T-helper 1 cell treated with Interleukin-12 subunit alpha and Interleukin-12 subunit beta and Interleukin-4 antibody, amounts not matched to agents 30 μg/mL and 1 μg/mL, for 36 hours (primary cell): ENCODE results near the gene MAST4.

Experiments
- H3K27ac Mint-ChIP-seq: one replicate; pipeline ENCODE4 v1.8.0; 2021; ENCODE audit warnings: mild to moderate bottlenecking, mixed read lengths
- H3K27me3 Mint-ChIP-seq: one replicate; pipeline ENCODE4 v1.8.0; 2021; ENCODE audit warnings: low read depth, mixed read lengths
- H3K36me3 Mint-ChIP-seq: one replicate; pipeline ENCODE4 v1.8.0; 2021; ENCODE audit warnings: low read depth, mixed read lengths
- H3K4me1 Mint-ChIP-seq: one replicate; pipeline ENCODE4 v1.8.0; 2021; ENCODE audit warnings: low read depth, mixed read lengths
- H3K4me3 Mint-ChIP-seq: one replicate; pipeline ENCODE4 v1.8.0; 2021; ENCODE audit warnings: mild to moderate bottlenecking, moderate library complexity, mixed read lengths
- H3K9me3 Mint-ChIP-seq: one replicate; pipeline ENCODE4 v1.8.0; 2021; ENCODE audit warnings: mixed read lengths

MAST4 gene

DNA sequence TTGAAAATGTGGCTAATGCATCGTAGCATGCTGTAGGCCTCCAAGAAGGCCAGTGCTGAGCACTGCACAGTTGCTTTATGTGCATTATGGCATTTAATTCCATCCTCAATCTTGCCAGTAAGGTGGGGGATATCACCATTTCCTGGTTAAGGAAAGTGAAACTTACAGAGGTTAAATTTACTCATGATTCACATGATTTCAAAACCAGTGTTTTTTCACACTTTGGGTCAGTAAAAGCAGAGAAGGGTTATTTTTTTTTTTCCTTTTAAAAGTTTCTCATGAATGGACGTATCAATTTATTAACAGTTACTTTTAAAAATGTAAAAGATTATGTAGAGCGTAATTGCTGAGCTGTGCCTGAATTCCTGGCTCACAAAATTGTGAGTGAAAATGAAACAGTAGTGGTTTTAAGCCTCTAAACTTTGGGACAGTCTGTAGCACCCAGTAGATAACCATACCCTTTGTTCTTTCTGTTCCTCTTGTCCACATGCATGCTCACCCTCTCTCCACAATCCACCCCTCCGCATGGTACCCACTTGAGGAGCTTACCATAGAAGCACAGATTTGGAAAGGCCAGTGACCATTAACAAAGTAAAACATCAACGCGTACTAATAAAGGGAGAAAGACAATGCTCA is 21.2 kb downstream of the MAST4 start:
- H3K27ac Mint-ChIP-seq = peak overlapping the region; percentile 88
- H3K4me3 Mint-ChIP-seq = no peak overlapping the region
- peaks cover 15% of the 10 kb centered on the region for H3K27me3 Mint-ChIP-seq
- peaks cover 34% of the 10 kb centered on the region for H3K4me1 Mint-ChIP-seq
- peaks cover 6% of the 10 kb centered on the region for H3K36me3 Mint-ChIP-seq
- peaks cover 5% of the 10 kb centered on the region for H3K9me3 Mint-ChIP-seq

DNA sequence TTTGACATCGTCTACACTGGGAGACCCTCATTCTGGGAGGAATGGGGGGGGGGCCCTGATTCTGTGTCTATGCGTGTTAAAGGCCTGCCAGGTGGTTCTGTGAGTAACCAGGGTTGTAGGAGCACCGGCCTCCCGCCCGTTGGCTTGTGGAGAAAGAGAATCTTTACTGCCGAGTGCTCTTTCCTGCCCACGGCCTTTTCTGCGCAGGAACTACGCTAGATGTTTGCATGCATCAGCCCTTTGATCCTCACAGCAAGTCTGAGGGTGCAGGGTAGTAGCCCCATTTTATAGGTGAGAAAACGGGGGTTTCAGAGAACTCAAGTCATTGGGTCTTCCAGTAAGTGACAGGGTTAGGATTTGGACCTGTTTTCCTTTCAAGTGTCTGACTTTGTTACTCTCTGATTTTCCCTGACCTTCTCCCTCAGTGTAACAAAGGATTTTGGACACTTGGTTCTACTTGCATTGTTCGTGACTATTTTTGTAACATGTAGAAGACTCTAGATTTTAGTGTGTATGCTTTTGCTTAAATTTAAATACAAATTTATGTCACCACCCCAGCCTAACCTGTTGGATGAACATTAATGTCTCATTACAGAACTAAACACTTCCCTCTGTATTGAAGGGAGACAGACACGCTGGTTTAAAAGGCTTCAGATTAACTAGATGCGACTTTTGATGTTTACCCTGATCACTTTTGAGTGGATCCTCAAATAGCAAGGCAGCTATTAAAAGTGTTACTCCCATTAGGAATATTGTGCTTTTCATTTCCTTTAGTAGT is 22.0 kb downstream of the MAST4 start:
- H3K4me1 Mint-ChIP-seq = peaks cover 31% of the 10 kb centered on the region
- H3K9me3 Mint-ChIP-seq = peaks cover 7% of the 10 kb centered on the region
- H3K27me3 Mint-ChIP-seq = peaks cover 15% of the 10 kb centered on the region
- no peak overlapping the region for H3K4me3 Mint-ChIP-seq
- H3K27ac Mint-ChIP-seq = peak overlapping the region; percentile 88
- H3K36me3 Mint-ChIP-seq = peaks cover 8% of the 10 kb centered on the region

DNA sequence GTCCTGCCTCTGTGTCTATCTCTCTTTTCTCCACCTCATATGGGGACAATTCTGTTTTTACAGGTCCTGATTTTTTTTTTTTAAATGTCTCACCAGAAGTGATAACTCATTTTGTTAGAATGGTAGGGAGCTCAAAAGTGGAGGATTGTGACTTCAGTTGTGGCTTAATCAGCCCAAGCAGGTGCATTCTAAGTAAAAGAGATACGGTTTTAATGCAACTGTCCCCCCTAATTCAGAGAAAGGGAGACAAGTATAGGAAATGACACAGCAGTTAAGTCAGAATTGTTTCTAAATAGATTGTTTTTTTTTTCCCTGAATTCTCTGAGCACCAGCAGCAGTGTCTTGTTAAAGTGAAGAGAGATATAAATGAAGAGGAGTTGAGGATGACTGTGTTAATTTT is 24.5 kb downstream of the MAST4 start:
- Mint-ChIP-seq H3K36me3 (peaks cover 8% of the 10 kb centered on the region), H3K4me1 (peaks cover 31% of the 10 kb centered on the region), H3K4me3 (peak overlapping the region; percentile 43), H3K9me3 (peaks cover 13% of the 10 kb centered on the region), H3K27ac (peak overlapping the region; percentile 81), H3K27me3 (peaks cover 15% of the 10 kb centered on the region)

DNA sequence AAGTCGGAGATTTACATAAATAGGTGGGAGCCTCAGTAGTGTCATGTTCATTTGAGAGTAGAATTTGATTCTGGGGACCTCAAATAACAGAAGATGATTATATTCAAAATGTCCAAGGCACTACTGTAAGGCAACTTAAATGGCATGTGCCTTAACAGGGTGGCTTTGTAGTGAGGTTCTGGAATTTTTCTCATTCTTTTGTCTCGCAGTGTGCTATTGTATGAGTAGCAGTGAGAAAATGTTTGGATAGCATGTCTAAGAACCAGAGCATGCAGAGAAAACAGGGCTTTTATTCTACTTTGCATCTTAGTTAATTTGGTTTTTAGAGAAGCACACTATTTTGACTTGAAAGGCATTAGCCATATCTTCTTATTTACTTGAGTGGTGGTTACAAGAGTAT is 25.0 kb downstream of the MAST4 start:
- H3K4me3 Mint-ChIP-seq = peak overlapping the region; percentile 43
- H3K4me1 Mint-ChIP-seq = peaks cover 29% of the 10 kb centered on the region
- H3K27ac Mint-ChIP-seq = peak overlapping the region; percentile 81
- peaks cover 15% of the 10 kb centered on the region for H3K27me3 Mint-ChIP-seq
- H3K9me3 Mint-ChIP-seq = peaks cover 13% of the 10 kb centered on the region
- peaks cover 8% of the 10 kb centered on the region for H3K36me3 Mint-ChIP-seq

DNA sequence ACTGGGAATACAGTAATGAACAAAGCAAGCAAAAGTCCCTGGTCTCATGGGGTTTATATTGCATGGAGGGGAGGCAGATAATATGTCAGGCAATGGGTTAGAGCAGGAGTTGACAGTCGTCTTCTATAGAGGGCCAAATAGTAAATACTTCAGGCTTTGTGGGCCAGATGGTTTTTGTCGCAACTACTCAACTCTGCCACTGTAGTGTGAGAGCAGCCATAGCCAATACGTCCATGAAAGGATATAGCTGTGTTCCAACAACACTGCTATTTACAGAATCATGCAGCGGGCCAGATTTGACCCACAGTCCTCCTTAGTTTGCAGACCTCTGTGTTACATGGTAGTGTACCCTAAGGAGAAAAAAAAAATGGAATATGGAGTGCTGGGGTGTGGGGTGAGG is 25.5 kb downstream of the MAST4 start:
- Mint-ChIP-seq H3K4me3 (no peak overlapping the region), H3K27me3 (peaks cover 19% of the 10 kb centered on the region), H3K36me3 (peaks cover 8% of the 10 kb centered on the region), H3K27ac (no peak overlapping the region), H3K9me3 (peaks cover 13% of the 10 kb centered on the region), H3K4me1 (peaks cover 26% of the 10 kb centered on the region)

DNA sequence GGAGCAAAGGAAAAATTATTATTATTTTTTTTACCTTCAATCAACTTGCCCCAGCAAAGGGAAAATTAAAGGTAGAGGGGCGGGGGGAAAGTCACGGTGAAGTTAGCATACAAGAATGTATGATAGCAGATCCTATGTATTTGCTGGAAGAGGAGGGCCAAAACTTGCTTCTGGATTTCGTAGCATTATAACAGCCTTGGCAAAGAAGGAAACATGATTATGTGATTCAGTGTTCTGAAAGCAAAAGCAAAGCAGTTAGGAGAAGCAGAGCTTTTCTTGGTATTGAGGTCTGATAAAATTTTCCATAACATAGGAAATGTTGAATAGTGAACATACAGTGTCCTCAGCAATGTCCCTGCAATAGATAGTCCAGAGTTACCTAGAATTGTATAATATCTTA is 32.4 kb downstream of the MAST4 start:
- Mint-ChIP-seq H3K4me1 (no peaks in the 10 kb centered on the region), H3K36me3 (peaks cover 2% of the 10 kb centered on the region), H3K27ac (no peak overlapping the region), H3K4me3 (no peak overlapping the region), H3K9me3 (peaks cover 3% of the 10 kb centered on the region), H3K27me3 (peaks cover 14% of the 10 kb centered on the region)

DNA sequence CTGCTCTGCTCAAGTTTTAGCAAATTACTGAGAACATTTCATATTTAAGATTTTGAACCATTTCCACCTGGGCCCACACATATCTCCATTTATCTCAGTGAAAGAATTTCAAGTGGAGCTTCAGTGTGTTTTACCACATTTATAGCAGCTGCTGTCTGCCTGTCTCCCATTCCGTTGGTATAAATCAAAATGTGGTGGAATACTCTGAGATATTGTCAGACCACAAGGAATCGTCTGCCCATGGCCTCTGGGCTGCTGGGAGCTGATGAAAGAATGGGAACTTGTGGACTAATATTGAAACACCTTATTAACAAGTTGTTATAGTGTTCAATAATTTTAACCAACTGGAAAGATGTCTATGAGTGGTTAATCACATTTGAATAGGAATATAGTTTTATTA is 33.3 kb downstream of the MAST4 start:
- no peak overlapping the region for H3K4me3 Mint-ChIP-seq

DNA sequence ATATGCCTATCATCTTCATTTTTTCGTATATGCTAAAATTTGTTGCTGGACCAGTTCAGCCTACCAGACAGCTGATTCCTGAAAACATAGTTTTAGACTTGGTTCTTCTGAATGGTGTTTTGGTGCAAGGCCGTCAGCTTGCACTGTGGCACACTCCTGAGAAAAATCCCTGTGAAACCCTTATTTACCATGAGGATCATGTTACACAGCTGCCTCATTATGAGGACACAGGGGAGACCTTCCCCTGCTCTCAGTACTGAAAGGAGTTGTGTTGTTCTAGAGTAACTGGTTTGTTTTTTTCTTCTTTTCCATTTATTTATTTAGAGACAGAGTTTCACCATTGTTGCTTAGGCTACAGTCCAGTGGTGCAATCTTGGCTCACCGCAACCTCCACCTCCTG is 37.6 kb downstream of the MAST4 start:
- Mint-ChIP-seq H3K36me3 (no peaks in the 10 kb centered on the region), H3K9me3 (no peaks in the 10 kb centered on the region), H3K4me3 (no peak overlapping the region), H3K4me1 (no peaks in the 10 kb centered on the region), H3K27ac (no peak overlapping the region), H3K27me3 (peaks cover 10% of the 10 kb centered on the region)

More for the DNA sequence above, 33.3 kb downstream of the MAST4 start:
- no peak overlapping the region for H3K27ac Mint-ChIP-seq
- H3K36me3 Mint-ChIP-seq = no peaks in the 10 kb centered on the region
- peaks cover 14% of the 10 kb centered on the region for H3K27me3 Mint-ChIP-seq
- no peaks in the 10 kb centered on the region for H3K9me3 Mint-ChIP-seq
- H3K4me1 Mint-ChIP-seq = no peaks in the 10 kb centered on the region

DNA sequence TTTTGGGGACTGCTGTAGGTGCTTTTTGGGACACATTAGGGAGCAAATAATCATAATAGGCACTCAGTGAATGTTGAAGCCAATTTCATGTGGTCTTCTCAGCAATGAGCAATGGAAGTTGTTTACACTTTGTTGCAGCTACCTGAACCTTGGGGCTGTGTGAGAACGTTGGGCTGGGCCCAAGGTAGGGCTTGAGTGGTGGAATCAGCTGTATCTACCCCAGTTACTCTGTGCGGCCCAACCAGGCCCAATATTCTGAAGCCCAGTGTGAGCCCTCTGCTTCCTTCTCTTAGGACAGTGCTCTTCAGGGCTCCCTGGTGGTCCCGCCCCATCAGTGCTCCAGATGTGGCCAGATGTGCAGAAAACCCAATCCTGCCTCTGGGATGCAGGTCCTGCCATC is 38.4 kb downstream of the MAST4 start:
- Mint-ChIP-seq H3K9me3 (no peaks in the 10 kb centered on the region), H3K36me3 (no peaks in the 10 kb centered on the region), H3K4me3 (no peak overlapping the region), H3K4me1 (no peaks in the 10 kb centered on the region), H3K27me3 (peaks cover 13% of the 10 kb centered on the region), H3K27ac (no peak overlapping the region)

DNA sequence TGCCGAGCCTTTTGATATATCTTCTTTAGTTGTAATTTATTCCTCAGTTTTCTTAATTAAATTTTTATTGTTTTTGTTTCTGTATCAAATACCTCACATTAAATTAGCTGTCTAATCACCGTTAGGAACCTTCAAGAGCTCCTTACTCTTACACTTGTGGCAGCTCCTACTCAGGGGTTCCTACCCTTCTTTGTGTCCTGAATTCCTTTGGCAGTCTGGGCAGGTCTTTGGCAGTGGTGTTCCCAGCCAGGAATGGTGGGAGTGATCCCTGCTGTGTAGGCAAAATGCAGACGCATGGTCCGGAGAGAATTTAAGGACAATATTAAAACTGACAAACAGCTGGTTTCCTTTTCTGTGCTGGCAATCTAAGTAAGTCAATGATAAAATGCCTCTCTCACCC is 41.8 kb downstream of the MAST4 start:
- H3K4me1 Mint-ChIP-seq = no peaks in the 10 kb centered on the region
- H3K36me3 Mint-ChIP-seq = no peaks in the 10 kb centered on the region

DNA sequence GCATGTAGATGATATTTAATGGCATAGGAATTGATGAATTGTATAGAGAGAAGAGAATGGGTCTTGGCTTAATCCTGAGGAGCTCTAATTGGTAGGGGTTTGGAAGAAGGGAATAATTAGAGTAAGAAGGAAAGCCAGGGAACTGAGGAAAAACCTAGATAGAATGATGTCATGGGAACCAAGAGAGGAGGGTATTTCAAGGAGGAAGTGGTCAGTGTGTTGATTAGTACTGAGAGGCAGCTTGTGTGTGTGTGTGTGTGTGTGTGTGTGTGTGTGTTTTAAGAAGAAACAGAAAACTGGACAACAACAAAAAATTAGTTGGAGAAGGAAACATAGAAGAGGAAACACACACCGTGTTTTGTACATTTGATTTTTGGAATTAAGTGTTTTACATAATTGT is 42.8 kb downstream of the MAST4 start:
- no peak overlapping the region for H3K4me3 Mint-ChIP-seq
- H3K36me3 Mint-ChIP-seq = no peaks in the 10 kb centered on the region
- no peak overlapping the region for H3K27ac Mint-ChIP-seq
- H3K4me1 Mint-ChIP-seq = no peaks in the 10 kb centered on the region
- H3K27me3 Mint-ChIP-seq = peaks cover 22% of the 10 kb centered on the region
- H3K9me3 Mint-ChIP-seq = no peaks in the 10 kb centered on the region

More for the DNA sequence above, 41.8 kb downstream of the MAST4 start:
- H3K27me3 Mint-ChIP-seq = peaks cover 19% of the 10 kb centered on the region
- no peak overlapping the region for H3K4me3 Mint-ChIP-seq
- no peak overlapping the region for H3K27ac Mint-ChIP-seq
- no peaks in the 10 kb centered on the region for H3K9me3 Mint-ChIP-seq

DNA sequence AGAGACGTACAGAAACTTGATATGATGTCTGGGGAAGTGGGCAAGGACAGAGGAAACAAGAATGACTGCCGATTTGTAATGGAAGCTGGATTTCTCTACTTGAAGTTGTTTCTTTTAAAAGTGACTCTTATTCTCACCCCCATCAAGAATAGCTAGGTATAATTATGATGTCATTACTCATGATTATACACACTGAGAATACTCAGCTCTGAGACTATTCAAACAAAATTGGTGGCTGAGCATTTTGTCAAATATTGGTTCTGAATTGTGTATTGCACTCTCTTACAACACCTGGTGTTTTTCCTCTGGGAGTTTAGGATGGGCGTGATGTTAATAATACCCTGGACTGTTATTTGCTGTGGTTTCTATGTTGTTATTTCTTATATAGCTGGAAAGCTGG is 46.3 kb downstream of the MAST4 start:
- no peaks in the 10 kb centered on the region for H3K36me3 Mint-ChIP-seq
- peaks cover 24% of the 10 kb centered on the region for H3K27me3 Mint-ChIP-seq
- H3K4me3 Mint-ChIP-seq = no peak overlapping the region
- no peak overlapping the region for H3K27ac Mint-ChIP-seq
- peaks cover 4% of the 10 kb centered on the region for H3K4me1 Mint-ChIP-seq
- no peaks in the 10 kb centered on the region for H3K9me3 Mint-ChIP-seq

DNA sequence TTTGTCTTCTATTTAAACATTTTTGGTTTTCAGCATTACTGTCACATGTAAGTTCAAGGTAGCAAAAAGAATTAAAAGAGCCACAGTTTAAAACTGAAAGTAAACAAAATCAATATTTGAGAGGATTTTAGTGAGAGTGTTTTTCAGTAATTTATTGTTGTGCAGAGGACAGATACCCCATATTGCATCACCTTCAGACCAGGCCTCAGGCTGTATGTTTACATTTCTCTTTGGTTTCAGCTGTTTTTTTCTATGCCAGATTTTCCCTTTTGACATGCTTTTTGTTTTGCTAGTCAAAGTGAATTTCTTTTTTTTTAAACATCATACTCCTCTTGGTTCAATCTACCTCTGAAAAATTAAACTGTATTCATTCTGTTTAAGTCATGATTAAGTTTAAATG is 47.2 kb downstream of the MAST4 start:
- H3K27ac Mint-ChIP-seq = no peak overlapping the region
- no peaks in the 10 kb centered on the region for H3K36me3 Mint-ChIP-seq
- no peaks in the 10 kb centered on the region for H3K9me3 Mint-ChIP-seq
- peaks cover 24% of the 10 kb centered on the region for H3K27me3 Mint-ChIP-seq
- H3K4me1 Mint-ChIP-seq = peaks cover 4% of the 10 kb centered on the region
- no peak overlapping the region for H3K4me3 Mint-ChIP-seq

DNA sequence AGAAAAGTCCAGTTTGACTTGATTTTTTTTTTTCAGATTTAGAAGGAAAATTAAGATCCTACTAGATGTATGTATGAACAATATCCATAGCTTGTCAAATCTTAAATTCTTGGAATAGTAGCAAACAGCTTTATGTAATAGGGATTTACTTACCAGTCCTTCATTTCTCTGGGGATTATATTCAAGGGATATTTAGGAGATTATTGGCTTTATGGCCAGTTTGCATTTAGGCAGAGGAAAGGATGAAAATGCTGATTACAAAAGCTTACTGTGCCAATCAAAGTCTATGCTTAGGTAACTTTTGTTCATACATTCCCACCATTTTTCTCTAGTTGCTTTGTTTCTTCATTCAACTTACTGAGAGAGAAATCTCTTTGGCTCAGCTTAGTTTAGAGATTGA is 47.9 kb downstream of the MAST4 start:
- Mint-ChIP-seq H3K27me3 (peaks cover 22% of the 10 kb centered on the region), H3K4me3 (no peak overlapping the region), H3K27ac (no peak overlapping the region), H3K4me1 (peaks cover 4% of the 10 kb centered on the region), H3K9me3 (no peaks in the 10 kb centered on the region), H3K36me3 (no peaks in the 10 kb centered on the region)

DNA sequence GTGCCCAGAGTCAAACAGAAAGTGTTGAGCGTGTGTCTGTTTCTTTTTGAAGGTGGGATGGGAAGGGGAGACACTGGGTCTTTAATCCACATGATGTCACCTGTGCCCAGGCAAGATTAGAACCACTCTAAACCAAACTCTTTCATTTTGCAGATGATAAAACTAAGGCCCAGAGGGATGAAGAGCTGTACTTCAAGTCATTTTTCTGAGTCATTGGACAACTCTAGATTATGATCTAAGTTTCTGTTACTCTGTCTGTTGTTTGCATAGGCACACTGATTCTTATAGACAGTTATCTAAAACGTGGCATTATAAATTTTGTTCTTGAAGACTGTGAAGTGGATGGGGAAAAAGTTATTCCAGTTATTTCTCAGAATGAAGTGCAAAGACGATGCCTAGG is 48.8 kb downstream of the MAST4 start:
- Mint-ChIP-seq H3K27ac (peak overlapping the region; percentile 45), H3K27me3 (peaks cover 27% of the 10 kb centered on the region), H3K36me3 (peaks cover 4% of the 10 kb centered on the region), H3K4me3 (no peak overlapping the region), H3K9me3 (no peaks in the 10 kb centered on the region), H3K4me1 (peaks cover 4% of the 10 kb centered on the region)
